Thyroid gland (tissue), 4 donors: ENCODE data around the gene RAB6B.

ENCODE experiments used
- POLR2A ChIP-seq, 2 donors: fragments of 450-650 bp; IDR thresholded peaks; one replicate each; pipeline ENCODE4 v1.6.1; 2017; ENCODE audit warnings: antibody characterized with exemption in 2 of 2, mild to moderate bottlenecking in 2 of 2, moderate library complexity in 1 of 2
- TF ChIP-seq, protein P1 (sequence below), 6 experiments: fragments of 200-600 bp in 3 of 6; fragments of 450-650 bp in 3 of 6; sonication (generic) in 3 of 6; IDR thresholded peaks; one replicate each; pipeline ENCODE4 v1.5.1; 2016 to 2019; ENCODE audit warnings: antibody characterized with exemption in 6 of 6, mild to moderate bottlenecking in 2 of 6, inconsistent platforms in 1 of 6, moderate library complexity in 1 of 6

DNA sequence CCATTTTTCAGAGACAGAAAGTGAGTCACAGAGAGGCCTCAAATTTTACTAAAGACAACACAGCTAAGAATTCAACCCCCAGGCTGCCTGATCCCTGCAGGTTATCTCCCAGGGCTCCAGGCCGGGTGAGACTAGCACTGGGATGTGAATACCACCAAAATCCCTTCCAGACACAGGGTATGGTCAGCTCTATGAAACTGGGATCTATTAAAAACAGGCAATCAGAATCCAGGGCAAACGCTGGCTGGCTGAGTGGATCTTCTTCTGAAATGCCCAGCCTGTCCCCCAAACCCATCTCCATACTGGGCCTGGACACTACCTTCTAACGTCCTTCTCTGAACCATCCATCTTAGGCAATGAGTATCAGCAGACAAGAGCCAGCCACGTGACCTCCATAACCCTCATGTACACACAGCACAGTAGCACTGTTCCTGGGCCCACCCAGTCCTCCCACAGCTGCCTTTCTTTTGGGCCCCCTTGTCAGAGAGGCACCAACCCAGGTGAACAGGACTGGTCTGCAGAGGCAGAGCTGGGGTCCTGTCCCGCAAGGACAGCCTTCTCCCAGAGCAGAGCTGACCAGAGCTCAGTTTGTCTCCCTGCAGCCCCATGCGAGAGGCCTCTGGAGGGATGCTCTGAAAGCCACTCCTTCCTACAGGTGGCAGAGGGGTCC is 1.9 kb downstream of the RAB6B start:
- TF ChIP-seq, protein P1, sequence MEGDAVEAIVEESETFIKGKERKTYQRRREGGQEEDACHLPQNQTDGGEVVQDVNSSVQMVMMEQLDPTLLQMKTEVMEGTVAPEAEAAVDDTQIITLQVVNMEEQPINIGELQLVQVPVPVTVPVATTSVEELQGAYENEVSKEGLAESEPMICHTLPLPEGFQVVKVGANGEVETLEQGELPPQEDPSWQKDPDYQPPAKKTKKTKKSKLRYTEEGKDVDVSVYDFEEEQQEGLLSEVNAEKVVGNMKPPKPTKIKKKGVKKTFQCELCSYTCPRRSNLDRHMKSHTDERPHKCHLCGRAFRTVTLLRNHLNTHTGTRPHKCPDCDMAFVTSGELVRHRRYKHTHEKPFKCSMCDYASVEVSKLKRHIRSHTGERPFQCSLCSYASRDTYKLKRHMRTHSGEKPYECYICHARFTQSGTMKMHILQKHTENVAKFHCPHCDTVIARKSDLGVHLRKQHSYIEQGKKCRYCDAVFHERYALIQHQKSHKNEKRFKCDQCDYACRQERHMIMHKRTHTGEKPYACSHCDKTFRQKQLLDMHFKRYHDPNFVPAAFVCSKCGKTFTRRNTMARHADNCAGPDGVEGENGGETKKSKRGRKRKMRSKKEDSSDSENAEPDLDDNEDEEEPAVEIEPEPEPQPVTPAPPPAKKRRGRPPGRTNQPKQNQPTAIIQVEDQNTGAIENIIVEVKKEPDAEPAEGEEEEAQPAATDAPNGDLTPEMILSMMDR (IDR thresholded peaks at IDR 0.05) = no peak
- TF ChIP-seq POLR2A (IDR thresholded peaks at IDR 0.05) = no peak
